Lung (tissue), 16 donors: ENCODE results near the gene SCARF2. TPM values are rescaled to one million over a fixed set of nuclear protein-coding genes. Genes with fewer than 3 reads are reported as not detected.
A peak's percentile ranks its signal among the peaks of the same experiment; 100 is the strongest.

Experiments
- ATAC-seq: fragments of 200-7000 bp; cut with Tn5 transposase; one replicate; pipeline ENCODE4 v1.9.1; 2020; ENCODE audit warnings: moderate number of reproducible peaks; ENCODE audit not compliant: insufficient read depth, low FRiP score
- DNase-seq, 3 donors: peaks; one replicate each; pipeline ENCODE4 v3.0.0-alpha.2; 2013 to 2017
- H3K27ac ChIP-seq, 2 donors: one replicate each; pipeline ENCODE4 v1.5.1; 2013; ENCODE audit warnings: mild to moderate bottlenecking in 2 of 2, moderate library complexity in 2 of 2, control low read depth in 1 of 2, inconsistent platforms in 1 of 2, low read depth in 1 of 2, low read length in 1 of 2
- H3K27me3 ChIP-seq, 3 donors: one replicate each; pipeline ENCODE4 v1.5.1; 2013; ENCODE audit warnings: low read length in 2 of 3; ENCODE audit not compliant: control insufficient read depth in 3 of 3, insufficient read depth in 3 of 3
- H3K36me3 ChIP-seq, 4 donors: one replicate each; pipeline ENCODE4 v1.5.1; 2013; ENCODE audit warnings: low read length in 4 of 4, mild to moderate bottlenecking in 1 of 4, moderate library complexity in 1 of 4; ENCODE audit not compliant: control insufficient read depth in 4 of 4, insufficient read depth in 4 of 4
- H3K4me1 ChIP-seq, 5 donors: one replicate each; pipeline ENCODE4 v1.5.1; 2013; ENCODE audit warnings: low read length in 5 of 5, mild to moderate bottlenecking in 2 of 5, moderate library complexity in 1 of 5; ENCODE audit not compliant: control insufficient read depth in 5 of 5, insufficient read depth in 5 of 5
- H3K4me3 ChIP-seq: one replicate; pipeline ENCODE4 v1.5.1; 2013; ENCODE audit warnings: mild to moderate bottlenecking, control low read depth, moderate library complexity
- H3K9ac ChIP-seq, 2 donors: one replicate each; pipeline ENCODE4 v1.5.1; 2013; ENCODE audit warnings: low read length in 2 of 2, control low read depth in 1 of 2; ENCODE audit not compliant: insufficient read depth in 1 of 2
- H3K9me3 ChIP-seq, 4 donors: one replicate each; pipeline ENCODE4 v1.5.1; 2013; ENCODE audit warnings: low read length in 3 of 4, mild to moderate bottlenecking in 1 of 4, moderate library complexity in 1 of 4; ENCODE audit not compliant: control insufficient read depth in 4 of 4, insufficient read depth in 3 of 4
- WGBS, 2 donors: extraction: QIAGEN DNeasy Blood & Tissue Kit; methylation state at CpG; one replicate each; pipeline ENCODE4 v1.1.7; 2013; 5-methylcytosine and 5-hydroxymethylcytosine counted together
- long read RNA-seq, 5 donors: transcript quantifications; one replicate each; lab custom pipeline, GENCODE V29; 2026
- polyA plus RNA-seq, 2 donors: library from polyadenylated mRNA; stranded (reverse); fragments of 200-250 nt; gene quantifications; one replicate each; pipeline ENCODE4 v1.2.1, GENCODE V29; 2013
- total RNA-seq, 2 donors: library from RNA; depleted of rRNA in 1 of 2; stranded (reverse); fragments of >200 nt in 1 of 2; gene quantifications; one replicate each; pipeline ENCODE4 v1.2.1, GENCODE V29; 2014 to 2021
- TF ChIP-seq, protein P1 (sequence below): IDR thresholded peaks from 2 replicates; pipeline ENCODE4 v1.5.1; 2012; ENCODE audit warnings: mild to moderate bottlenecking; ENCODE audit errors: control extremely low read depth, extremely low read depth
- donor health status: control.
- donor health status: control.
- donor health status: Bipolar disorder and iron deficiency.
- donor health status: healthy.
- donor health status: DM: yes; HTN: yes; CAD: no.

SCARF2 gene, protein sequence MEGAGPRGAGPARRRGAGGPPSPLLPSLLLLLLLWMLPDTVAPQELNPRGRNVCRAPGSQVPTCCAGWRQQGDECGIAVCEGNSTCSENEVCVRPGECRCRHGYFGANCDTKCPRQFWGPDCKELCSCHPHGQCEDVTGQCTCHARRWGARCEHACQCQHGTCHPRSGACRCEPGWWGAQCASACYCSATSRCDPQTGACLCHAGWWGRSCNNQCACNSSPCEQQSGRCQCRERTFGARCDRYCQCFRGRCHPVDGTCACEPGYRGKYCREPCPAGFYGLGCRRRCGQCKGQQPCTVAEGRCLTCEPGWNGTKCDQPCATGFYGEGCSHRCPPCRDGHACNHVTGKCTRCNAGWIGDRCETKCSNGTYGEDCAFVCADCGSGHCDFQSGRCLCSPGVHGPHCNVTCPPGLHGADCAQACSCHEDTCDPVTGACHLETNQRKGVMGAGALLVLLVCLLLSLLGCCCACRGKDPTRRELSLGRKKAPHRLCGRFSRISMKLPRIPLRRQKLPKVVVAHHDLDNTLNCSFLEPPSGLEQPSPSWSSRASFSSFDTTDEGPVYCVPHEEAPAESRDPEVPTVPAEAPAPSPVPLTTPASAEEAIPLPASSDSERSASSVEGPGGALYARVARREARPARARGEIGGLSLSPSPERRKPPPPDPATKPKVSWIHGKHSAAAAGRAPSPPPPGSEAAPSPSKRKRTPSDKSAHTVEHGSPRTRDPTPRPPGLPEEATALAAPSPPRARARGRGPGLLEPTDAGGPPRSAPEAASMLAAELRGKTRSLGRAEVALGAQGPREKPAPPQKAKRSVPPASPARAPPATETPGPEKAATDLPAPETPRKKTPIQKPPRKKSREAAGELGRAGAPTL
- 10 to 100 TPM; 13.1 to 32.9 TPM for total RNA-seq
- 10 to 100 TPM in 1 of 2 donors, 1 to 10 TPM in 1; 4.7 to 19.6 TPM for polyA plus RNA-seq
- long read RNA-seq, donor 1, transcript SCARF2-203 (11 exons, 3,248 nt): minor isoform, 5 of 12 reads
- long read RNA-seq, donor 1, transcript SCARF2-202 (11 exons, 3,232 nt): major isoform, 7 of 12 reads
- long read RNA-seq, donor 1, partial matches to known transcripts: 0 of 12 reads
- long read RNA-seq, donor 1, other reads (novel, unspliced or antisense): 0 of 12 reads
- long read RNA-seq, donor 2, partial matches to known transcripts: 5 of 7 reads
- long read RNA-seq, donor 2, other reads (novel, unspliced or antisense): 0 of 7 reads
- long read RNA-seq, donor 3, transcript SCARF2-202 (11 exons, 3,232 nt): major isoform, 5 of 24 reads
- long read RNA-seq, donor 3, partial matches to known transcripts: 18 of 24 reads
- long read RNA-seq, donor 3, other reads (novel, unspliced or antisense): 0 of 24 reads
- long read RNA-seq, donor 4, partial matches to known transcripts: 0 of 3 reads
- long read RNA-seq, donor 4, other reads (novel, unspliced or antisense): 0 of 3 reads
- long read RNA-seq, donor 5, partial matches to known transcripts: 5 of 12 reads
- long read RNA-seq, donor 5, other reads (novel, unspliced or antisense): 0 of 12 reads

DNA sequence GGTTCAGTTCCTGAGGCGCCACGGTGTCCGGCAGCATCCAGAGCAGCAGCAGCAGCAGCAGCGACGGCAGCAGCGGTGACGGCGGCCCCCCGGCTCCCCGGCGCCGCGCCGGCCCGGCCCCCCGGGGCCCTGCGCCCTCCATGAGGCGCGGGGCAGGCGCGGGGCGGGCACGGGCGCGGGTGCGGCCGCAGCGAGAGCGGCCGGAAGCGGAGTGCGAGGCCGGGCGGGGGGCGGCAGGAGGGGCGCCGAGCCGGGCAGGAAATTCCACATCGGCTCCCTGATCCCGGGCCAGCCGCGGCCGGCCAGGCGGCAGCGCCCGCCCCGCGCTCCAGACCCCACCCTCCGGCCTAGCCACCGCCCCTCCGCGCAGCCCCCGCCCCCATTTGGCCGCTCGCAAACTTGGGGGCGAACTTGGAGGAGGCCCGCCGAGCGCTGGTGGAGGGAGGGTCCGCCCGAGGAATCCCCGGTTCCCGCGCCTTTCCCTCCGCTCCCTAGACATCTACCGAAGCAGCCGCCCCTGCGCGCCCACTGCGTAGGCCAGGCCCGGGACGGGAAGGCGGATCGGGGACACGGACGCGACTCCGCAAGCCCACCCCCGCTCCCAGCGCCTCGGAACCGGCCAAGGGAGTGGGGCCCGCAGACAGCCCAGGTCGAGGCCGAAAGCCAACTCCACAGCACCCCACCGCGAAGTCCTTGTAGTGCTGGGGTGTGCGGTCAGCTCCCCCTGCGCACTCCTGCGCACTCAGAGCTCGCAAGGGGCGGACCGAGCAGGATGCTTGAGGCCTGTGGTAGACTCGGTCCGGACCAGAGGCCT lies at the start of gene SCARF2:
TSS of gene SCARF2 (minus strand) at position 213 of the 814 bp plus-strand sequence. CDS start at position 142, 71 bp downstream.
- ATAC-seq: peak; percentile 48
- Histone ChIP-seq H3K36me3 (peaks cover 0 to 4% (median 2%) of the 10 kb centered on the region in 4 donors), H3K9ac (peak within 1 kb of the TSS; percentile 54 to 55), H3K4me3 (peak within 1 kb of the TSS; percentile 63), H3K9me3 (no peaks in the 10 kb centered on the region), H3K27me3 (no peaks in the 10 kb centered on the region), H3K4me1 (peaks cover 0 to 48% (median 15%) of the 10 kb centered on the region in 5 donors), H3K27ac (peak within 1 kb of the TSS in 1 of 2 donors; percentile 65)
- WGBS, 2 donors: 2% methylated on average over 56 to 95 of the region's 95 CpGs
- TF ChIP-seq, protein P1, sequence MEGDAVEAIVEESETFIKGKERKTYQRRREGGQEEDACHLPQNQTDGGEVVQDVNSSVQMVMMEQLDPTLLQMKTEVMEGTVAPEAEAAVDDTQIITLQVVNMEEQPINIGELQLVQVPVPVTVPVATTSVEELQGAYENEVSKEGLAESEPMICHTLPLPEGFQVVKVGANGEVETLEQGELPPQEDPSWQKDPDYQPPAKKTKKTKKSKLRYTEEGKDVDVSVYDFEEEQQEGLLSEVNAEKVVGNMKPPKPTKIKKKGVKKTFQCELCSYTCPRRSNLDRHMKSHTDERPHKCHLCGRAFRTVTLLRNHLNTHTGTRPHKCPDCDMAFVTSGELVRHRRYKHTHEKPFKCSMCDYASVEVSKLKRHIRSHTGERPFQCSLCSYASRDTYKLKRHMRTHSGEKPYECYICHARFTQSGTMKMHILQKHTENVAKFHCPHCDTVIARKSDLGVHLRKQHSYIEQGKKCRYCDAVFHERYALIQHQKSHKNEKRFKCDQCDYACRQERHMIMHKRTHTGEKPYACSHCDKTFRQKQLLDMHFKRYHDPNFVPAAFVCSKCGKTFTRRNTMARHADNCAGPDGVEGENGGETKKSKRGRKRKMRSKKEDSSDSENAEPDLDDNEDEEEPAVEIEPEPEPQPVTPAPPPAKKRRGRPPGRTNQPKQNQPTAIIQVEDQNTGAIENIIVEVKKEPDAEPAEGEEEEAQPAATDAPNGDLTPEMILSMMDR: no peak
- DNase-seq: peak; percentile 92 to 96 (median 92)

DNA sequence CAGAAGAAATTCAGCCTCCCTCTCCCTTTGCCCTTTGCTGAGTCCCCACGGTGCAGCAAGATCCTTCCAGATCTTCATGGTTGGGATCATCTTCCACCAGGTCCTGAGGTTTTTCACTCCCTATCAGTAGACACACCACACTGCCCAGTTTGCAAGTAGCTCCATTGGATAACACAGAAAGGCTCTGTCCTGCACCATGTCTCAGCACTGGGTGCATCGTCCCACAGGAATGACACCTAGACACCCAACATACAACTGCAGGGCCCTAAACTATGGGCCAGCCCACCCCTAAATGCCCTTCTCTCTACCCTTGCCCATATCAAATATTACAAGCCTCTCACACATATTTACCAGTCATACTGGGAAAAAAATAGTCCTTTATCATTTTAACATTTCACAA lies 48.6 kb upstream of the SCARF2 start:
- TF ChIP-seq, protein P1: no peak
- Histone ChIP-seq H3K4me3 (no peak overlapping the region), H3K27me3 (no peaks in the 10 kb centered on the region), H3K9me3 (no peaks in the 10 kb centered on the region), H3K36me3 (peaks cover 0 to 7% (median 1%) of the 10 kb centered on the region in 4 donors), H3K4me1 (peaks cover 0 to 4% (median 0%) of the 10 kb centered on the region in 5 donors), H3K27ac (no peak overlapping the region), H3K9ac (no peak overlapping the region)
- ATAC-seq (no peak), DNase-seq (no peak)
- WGBS, 2 donors: 85 to 89% methylated on average over 2 of the region's 2 CpGs
